HG03460 (cell line): ENCODE results near the gene FBF1.
"Not testable (repeated sequence)": the region's sequence is repeated elsewhere in the genome, so short reads cannot be mapped to it uniquely, and the experiment has no call there.

Experiments used
- ATAC-seq: cut with Tn5 transposase; IDR thresholded peaks from one replicate; pipeline ENCODE4 v1.9.1; 2021; ENCODE audit not compliant: unreplicated experiment

The FBF1 gene

DNA sequence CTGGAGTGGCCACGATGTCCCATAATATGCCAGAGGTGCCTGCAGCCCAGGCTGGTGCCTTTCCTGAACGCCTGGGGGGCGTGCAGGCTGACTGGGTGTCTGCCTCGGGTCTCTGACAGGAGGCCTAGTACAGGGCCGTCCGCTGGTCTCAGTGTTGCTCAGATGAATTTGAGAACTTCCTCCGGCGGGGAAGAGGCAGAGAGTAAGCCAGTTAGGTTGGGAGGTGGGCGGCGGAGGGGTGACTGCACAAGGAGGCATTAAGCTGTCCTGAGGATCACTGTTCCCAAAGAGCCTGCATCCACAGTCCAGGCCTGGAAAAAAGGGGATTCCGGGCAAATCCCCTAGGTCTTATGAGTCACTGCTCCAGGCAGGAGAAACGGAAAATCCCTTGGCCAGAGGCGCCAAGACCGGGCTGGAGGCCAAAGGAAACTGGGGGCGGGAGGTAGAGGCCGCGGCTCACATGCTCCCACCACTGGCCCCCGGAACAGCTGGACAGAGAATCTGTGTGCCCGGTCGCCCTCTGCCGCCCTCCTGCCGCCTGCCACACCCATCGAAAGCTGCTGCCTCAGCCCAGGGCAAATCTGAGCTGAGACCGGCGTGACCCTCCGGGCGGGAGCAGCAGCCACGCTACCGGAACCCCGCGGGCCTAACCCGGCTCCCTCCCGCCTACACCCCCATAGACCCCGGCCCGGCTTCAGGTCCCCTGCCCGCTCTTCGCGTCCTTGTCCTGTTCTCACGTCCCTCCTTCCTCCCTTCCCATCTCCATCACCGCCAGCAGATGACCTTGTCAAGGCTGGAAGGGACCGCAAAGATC lies 63.7 kb downstream of the FBF1 start:
- ATAC-seq = no peak

DNA sequence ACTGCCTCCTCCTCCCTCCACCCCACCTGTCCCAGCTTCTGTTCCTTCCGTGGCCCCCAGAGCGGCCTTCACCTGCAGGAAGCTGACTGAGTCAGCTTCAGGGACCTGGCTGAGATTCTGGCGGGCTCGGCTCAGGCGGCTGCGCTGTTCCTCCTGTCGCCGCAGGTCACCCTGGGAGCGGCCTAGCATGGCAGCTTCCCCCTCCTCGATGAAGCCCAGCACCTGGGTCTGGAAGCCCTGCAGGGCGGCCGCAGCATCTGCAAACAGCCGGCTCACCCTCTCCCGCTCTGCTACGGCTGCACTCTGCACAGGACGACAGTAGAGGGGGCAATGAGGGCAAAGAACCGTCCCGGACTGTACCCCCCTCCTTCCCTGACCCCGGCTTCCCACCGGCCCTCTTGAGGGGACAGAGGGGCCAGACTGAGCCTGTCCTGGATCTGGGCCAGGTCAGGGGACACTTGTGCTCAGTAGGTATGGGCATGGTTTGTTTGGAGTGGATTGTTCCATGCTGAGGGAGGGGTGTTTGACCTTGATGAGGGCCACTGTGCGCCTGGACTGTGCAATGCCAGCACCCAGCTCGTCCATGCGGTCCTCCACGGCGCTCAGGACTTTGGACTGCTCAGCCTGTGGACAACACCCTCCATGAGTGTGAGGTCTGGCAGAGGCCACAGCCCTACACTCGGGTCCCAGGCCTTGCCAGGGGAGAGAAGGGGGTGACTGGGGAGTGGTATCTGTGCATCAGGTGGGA lies 64.5 kb downstream of the FBF1 start:
- no peak for ATAC-seq

DNA sequence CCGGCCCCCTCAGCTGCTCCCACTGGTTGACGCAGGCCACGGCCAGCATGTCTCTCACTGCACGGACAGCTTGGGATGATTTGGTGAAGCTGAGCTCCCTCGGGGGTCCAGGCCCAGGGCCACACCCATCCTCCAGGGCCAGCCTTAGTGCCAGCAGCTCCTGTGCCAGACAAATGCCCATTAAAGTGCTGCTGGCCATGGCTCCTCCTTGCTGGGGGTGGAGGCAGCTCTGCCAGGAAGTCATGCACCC lies 65.0 kb downstream of the FBF1 start:
- no peak for ATAC-seq

DNA sequence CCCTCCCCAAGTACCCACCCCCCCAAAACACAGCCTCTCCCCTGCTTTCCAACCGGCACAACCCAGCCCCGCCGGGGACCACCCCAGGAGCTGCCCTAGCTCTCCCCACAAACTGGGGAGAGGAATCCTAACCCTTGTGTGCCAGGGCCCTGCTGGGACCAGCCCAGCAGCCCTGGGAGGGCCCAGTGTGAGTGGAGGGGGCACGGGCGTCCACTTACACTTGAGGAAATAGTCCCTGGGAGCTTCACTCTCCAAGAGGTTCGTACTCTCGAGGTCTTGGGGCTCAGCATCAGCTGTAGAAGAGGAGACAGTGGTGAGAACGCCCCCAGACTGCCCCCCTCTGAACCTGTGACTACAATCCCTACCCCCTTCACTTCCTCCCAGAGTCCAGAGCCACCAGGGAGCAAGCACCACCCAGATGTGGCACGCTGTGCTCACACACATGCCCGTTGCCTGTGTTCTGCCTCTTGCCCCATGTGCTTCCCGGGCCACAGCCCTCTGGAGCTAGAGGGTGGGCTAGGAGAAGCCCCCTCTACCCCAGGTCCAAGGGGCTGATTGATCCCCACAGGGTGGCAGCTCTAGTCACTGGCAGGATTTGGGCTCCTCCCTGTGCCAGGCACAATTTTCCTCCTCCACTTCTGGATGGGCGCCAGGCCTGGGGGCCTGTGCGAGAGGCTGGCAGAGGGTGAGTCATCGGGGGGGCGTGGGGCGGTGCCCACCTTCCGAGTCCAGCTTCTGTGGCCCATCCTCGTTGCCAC lies 65.5 kb downstream of the FBF1 start:
- ATAC-seq = no peak

DNA sequence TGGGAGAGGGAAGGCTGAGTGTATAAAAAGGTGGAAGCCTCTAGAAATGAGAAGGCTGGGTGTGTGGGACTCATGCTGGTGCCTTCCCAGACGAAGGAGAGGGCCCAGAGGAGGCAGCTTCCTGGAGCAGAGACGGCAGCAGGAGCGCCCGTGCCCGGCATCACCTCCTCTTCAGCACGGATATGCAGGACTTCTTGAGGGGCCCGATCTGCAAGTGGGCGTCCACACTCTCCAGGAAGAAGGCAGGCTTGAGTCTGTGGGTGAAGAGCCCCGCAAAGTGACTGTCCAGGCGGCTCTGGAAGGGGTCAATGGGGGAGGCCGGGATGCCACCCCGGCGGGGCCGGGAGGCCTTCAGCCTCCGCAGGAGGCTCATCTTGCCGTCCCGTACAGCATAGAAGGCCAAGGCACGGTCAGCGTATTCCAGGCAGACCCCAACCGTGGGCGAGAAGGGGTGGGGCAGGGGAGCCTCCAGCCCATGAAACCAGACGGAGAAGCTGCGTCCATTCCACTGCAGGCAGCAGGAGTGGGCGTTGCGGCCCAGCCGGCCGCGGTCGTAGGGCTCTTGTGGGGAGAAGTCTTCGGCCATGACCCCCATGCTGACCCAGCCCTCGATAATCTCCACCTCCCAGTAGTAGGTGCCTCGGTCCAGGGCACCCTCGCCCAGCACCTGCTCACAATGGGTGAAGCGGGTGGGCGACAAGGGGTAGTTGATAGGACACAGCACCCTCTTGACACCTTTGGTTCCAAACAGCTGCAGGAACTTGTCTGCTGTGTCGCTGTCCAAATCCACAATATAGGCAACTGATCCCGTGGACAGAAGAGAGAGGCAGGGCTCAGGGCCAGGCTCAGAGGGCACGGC lies 66.3 kb downstream of the FBF1 start:
- no peak for ATAC-seq

DNA sequence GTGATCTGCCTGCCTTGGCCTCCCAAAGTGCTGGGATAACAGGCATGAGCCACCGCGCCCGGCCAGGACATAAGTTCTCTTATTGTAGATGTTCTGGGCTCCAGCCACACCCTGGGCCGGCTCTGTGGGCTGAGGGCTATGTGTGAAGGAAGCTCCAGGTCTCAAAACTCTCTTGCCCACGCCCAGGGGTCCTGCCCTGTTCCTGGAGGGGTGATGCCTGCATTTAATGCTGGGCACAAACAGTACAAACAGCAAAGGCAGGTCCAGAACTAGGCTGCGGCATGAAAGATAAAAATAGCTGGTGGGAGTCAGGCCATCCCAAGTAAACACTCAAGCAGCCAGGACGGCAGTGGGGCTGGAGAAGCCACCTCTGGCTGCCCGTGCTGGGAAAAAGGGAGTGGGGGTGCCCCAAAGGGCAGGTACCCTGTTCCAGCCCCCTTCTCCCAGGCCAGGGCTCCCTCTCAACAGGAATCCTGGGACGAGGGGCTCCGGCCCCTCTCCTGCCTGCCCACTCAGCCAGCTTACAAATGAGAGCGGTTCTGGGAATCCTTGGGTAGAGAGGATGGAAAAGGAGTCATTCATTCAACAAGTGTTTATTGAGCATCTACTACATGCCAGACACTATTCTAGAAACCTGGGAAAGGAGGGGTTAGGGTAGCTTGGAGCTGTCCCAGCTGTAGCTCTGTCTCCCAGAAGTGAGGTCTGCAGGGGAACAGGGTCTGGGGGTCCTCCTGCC lies 67.1 kb downstream of the FBF1 start:
- ATAC-seq = no peak

DNA sequence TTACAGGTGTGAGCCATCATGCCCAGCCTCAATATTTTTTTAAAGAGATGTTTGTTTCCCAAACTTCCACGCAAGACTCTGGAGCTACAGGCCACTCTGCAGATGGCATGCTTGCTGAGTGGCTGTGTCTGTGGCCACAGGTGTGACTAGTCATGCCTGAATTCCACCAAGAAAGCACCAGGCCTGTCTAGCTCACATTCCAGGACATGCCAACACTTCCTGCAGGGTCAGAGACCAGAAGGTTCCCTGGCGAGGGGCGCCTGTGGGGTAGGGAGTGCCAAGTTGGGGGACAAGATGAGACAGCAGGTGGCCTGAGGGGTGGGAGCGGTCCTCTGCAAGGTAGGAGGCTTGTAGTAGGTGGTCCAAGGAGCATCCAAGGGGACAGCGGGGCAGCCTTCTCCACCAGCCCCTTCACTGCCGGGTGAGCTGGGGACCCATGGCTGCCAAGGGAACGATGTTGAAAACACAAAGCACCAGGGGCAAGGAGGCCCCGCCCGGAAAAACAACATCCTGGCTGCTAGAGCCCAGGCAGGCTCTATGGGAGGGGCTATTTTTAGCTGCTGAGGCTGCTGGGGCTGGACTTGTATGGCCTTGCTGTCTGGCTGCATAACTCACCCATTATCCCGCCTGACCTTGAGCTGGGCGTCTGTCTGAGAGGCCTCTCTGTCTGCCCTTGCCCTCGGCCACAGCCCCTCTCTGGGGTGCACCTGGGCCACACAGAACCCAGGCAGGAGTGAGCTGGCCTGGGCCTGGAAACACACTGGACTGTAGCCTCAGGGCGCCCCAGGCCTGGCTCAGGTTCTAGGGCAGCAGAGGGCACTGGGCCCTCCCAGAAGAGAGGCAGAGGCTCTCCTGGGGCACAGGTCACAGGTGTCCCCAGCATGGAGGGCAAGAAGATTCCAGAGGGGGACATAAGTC lies 68.1 kb downstream of the FBF1 start:
- no peak for ATAC-seq

DNA sequence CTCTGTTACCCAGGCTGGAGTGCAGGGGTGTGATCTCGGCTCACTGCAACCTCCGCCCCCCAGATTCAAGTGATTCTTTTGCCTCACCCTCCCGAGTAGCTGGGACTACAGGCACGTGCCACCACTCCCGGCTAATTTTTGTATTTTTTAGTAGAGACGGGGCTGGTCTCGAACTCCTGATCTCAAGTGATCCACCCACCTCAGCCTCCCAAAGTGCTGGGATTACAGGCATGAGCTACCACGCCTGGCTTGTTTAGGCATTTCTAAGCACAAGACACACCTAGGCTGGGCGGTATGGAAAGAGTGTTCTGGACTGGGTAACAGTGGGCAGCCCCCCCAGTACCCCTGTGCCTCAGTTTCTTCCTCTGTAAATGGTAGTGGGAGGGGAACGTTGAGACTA lies 70.6 kb downstream of the FBF1 start:
- not testable (repeated sequence) for ATAC-seq

DNA sequence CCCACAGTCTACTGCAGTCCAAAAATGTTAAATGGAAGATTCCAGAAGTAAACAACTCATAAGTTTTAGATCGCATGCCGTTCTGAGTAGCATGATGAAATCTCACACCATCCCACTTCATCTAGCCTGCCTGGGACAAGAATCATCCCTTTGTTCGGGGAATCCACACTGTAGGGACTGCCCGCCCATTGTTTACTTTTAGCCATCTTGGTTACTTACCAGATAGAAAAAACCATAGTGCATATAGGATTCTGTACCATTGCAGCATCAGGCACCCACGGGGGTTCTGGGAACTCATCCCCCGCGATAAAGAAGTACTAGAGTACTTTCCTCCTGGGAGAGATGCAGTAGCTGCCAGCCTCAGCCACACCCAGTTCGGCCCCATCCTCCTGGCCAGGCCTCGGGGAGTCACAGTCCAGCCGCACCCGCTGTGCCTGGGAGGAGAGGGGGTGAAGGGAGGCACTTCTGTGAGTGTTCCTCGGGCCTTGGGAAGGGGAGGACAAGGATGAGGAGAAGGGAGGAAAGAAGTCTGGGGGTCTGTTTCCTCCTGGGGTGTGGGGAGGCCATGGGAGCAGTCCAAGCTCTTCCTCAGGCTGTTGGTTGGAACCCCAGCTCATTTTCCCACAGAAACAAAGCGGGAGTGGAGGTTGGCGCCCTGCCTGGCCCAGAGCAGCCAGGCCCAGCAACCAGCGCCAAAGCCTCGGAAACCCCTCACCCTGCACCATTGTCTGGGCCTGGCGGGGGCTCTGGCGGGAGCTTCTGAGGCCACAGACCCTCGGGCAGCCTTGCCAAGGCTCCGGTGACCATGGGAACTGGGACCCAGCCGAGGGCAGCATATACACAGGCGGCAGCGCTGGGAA lies 71.3 kb downstream of the FBF1 start:
- no peak for ATAC-seq

DNA sequence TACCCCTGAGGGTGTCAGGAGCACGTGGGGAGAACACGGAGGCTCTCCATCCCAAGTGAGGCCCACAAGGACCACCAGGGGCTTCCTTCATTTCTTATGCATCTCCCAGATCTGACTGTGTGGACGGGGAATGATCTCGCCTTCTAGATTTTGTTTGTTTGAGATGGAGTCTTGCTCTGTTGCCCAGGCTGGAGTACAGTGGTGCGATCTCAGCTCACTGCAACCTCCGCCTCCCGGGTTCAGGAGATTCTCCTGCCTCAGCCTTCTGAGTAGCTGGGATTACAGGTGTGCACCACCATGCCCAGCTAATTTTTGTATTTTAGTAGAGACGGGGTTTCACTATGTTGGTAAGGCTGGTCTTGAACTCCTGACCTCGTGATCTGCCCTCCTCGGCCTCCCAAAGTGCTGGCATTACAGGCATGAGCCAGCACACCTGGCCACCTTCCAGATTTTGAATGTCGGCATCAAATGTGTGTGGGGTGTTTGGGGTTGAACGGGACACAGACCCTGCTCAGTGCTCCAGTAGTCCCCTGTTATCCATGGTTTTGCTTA lies 72.0 kb downstream of the FBF1 start:
- not testable (repeated sequence) for ATAC-seq

DNA sequence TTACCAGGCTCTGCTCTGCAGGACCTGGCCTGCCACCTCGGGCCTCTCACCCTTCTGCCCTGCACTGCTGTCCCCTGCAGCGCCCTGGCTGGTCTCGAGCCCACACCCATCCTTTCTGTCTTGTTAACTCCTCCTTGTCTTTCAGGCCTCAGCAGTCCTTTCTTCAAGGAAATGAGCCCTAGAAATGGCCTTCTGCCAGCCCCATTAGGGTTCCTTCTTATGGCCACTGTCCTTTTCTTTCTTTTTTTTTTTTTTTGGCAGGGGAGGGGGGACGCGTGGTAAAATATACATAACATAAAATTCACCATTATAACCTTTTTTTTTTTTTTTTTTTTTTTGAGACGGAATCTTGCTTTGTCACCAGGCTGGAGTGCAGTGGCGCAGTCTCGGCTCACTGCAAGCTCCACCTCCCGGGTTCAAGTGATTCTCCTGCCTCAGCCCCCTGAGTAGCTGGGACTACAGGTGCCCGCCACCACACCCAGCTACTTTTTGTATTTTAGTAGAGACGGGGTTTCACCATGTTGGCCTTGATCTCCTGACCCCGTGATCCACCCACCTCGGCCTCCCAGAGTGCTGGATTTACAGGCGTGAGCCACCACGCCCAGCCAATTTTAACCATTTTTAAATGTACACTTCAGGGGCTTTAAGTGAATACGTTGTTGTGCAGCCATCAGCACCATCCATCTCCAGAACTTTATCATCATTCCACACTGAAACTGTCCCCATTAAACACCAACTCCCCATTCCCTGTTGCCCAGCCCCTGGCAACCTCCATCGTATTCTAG lies 75.2 kb downstream of the FBF1 start:
- not testable (repeated sequence) for ATAC-seq

DNA sequence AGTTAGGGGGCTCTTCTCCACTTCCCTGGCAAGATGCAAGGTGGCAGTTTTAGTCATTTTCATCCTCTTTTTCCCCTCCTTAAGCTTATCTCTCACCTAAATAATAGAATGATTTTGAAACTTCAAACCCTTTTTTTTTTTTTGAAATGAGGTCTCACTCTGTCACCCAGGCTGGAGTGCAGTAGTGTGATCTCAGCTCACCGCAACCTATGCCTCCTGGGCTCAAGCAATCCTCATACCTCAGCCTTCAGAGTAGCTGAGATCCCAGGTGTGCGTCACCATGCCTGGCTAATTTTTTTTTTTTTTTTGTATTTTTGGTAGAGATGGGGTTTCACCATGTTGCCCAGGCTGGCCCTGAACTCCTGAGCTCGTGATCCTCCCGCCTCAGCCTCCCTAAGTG lies 76.0 kb downstream of the FBF1 start:
- peak; percentile 20 for ATAC-seq

DNA sequence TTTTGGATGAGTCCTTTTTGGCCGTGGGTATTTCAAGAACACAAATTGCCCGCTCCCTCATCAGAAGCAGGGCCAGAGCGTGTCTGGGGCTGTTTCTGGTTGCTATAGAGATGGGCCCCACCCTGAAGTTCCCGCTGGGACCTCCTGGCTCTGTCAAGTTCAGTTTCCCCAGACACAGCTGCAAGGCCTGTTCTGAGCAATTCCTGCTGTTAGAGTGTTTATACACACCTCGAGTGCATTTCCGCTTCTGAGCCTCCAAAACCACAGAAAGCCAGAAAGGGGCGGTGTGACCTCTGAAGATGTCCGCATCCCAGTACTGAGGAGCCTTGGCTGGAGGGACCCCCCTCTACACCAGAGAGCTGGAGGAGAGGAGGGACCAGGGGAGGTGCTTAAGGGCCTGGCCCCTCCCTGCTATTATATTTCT lies 76.4 kb downstream of the FBF1 start:
- peak; percentile 85 for ATAC-seq

DNA sequence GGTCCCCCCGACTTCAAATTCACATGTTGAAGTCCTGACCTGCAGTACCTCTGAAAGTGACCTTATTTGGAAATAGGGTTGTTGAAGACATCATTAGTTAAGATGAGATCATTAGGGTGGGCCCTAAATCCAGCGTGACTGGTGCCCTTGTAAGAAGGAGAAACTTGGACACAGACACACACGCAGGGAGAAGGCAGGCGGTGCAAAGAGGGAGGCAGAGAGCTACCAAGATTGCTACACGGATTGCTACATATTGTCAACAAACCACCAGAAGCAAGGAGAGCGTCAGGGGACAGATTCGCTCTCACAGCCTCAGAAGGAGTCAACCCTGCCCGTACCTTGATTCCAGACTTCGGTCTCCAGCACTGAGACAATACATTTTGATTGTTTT lies 78.9 kb downstream of the FBF1 start:
- ATAC-seq = no peak
